Measurements from ENCODE around the gene SNX15. TPM values are rescaled to one million over a fixed set of nuclear protein-coding genes. Genes with fewer than 3 reads are reported as not detected.

Gene SNX15
- polyA plus RNA-seq, 1 experiment = 8.0 TPM

DNA sequence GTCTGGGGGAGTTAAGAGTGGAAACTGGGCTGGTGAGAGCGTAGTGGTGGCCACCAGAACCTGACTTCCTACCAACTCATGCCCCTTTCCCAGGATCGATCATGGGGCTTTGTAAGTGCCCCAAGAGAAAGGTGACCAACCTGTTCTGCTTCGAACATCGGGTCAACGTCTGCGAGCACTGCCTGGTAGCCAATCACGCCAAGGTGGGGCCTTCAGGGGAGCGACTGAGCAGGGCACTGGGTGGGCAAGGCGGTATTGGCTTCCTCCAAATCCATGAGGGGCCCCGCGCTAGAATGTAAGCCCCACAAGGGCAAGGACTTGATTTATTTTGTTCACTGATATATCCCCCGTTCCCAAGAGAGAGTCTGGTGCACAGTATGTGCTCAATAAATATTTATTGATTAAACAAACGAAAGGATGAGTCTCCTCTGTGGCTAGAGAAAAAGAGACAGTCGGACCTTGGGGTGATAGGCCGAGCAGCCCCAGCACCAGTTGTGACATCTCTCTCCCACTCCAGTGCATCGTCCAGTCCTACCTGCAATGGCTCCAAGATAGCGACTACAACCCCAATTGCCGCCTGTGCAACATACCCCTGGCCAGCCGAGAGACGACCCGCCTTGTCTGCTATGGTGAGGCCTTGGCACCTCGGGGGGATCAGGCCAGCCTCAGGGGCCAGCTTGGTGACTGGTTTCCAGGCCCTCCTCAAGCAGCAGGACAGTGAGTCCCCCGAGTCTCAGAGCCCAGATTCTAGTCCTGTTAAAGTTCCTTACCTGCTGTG lies 57.5 kb downstream of the SNX15 start:
- POLR2A ChIA-PET = no interaction called here
- DNase-seq (ENCODE audit: low read depth, low spot score) = no peak
- no peaks in the 10 kb centered on the region for H3K27me3 ChIP-seq (ENCODE audit: control insufficient read depth, insufficient read depth, low read length)
- CTCF ChIA-PET = interaction anchor here (1.1 kb wide), 1 partner anchor 29 kb away, joined by 5 read pairs; no protein-coding TSS in a partner anchor
- TF ChIP-seq CTCF (IDR thresholded peaks at IDR 0.05; ENCODE audit: low read depth, low read length) = no peak
- H3K9me3 ChIP-seq (ENCODE audit: control insufficient read depth, insufficient read depth, low read length) = no peaks in the 10 kb centered on the region; the same call in 1 of the 2 replicates
- peak overlapping the region; percentile 94 for H3K4me3 ChIP-seq (ENCODE audit: low read depth, low read length)
- H3K27ac ChIP-seq (ENCODE audit: low read depth, low read length) = peak overlapping the region; percentile 98

GRCh38 chr11:65085446-65085845 lies 58.2 kb downstream of the SNX15 start:
- no peak for DNase-seq (ENCODE audit: low read depth, low spot score)
- TF ChIP-seq CTCF (IDR thresholded peaks at IDR 0.05; ENCODE audit: low read depth, low read length) = no peak
- no peaks in the 10 kb centered on the region; the same call in 1 of the 2 replicates for H3K9me3 ChIP-seq (ENCODE audit: control insufficient read depth, insufficient read depth, low read length)
- H3K27me3 ChIP-seq (ENCODE audit: control insufficient read depth, insufficient read depth, low read length) = no peaks in the 10 kb centered on the region
- H3K27ac ChIP-seq (ENCODE audit: low read depth, low read length) = no peak overlapping the region
- CTCF ChIA-PET = interaction anchor here (1.1 kb wide), 1 partner anchor 28 kb away, joined by 5 read pairs; no protein-coding TSS in a partner anchor
- POLR2A ChIA-PET = no interaction called here
- H3K4me3 ChIP-seq (ENCODE audit: low read depth, low read length) = no peak overlapping the region; the same call in 1 of the 2 replicates

DNA sequence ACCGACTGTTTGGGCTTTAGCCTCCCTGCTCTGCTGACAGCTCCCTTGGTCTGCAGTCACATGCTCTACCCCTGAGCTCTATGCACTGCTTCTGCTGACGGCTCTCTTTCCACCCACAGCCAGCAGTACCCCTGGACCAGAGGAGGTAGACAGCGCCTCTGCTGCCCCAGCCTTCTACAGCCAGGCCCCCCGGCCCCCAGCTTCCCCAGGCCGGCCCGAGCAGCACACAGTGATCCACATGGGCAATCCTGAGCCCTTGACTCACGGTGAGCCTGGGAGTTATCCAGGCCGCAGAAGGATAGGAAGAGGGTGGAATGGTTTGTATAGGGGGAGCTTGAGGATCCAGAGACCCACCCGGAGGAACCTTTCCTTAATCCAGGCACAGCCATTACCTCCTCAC lies 59.6 kb downstream of the SNX15 start:
- CTCF ChIA-PET = no interaction called here
- H3K4me3 ChIP-seq (ENCODE audit: low read depth, low read length) = no peak overlapping the region
- H3K27ac ChIP-seq (ENCODE audit: low read depth, low read length) = no peak overlapping the region
- H3K9me3 ChIP-seq (ENCODE audit: control insufficient read depth, insufficient read depth, low read length) = no peaks in the 10 kb centered on the region; the same call in 1 of the 2 replicates
- H3K27me3 ChIP-seq (ENCODE audit: control insufficient read depth, insufficient read depth, low read length) = no peaks in the 10 kb centered on the region
- no peak for TF ChIP-seq CTCF (IDR thresholded peaks at IDR 0.05; ENCODE audit: low read depth, low read length)
- DNase-seq (ENCODE audit: low read depth, low spot score) = no peak
- POLR2A ChIA-PET = no interaction called here

- TF ChIP-seq CTCF (IDR thresholded peaks at IDR 0.05; ENCODE audit: low read depth, low read length) = no peak
- POLR2A ChIA-PET = no interaction called here
- CTCF ChIA-PET = no interaction called here
Observed at GRCh38 chr11:65087216-65087615, 60.0 kb downstream of the SNX15 start.

GRCh38 chr11:65087827-65088226 lies 60.6 kb downstream of the SNX15 start:
- no peaks in the 10 kb centered on the region for H3K27me3 ChIP-seq (ENCODE audit: control insufficient read depth, insufficient read depth, low read length)
- H3K27ac ChIP-seq (ENCODE audit: low read depth, low read length) = no peak overlapping the region
- no peak for TF ChIP-seq CTCF (IDR thresholded peaks at IDR 0.05; ENCODE audit: low read depth, low read length)
- H3K9me3 ChIP-seq (ENCODE audit: control insufficient read depth, insufficient read depth, low read length) = no peaks in the 10 kb centered on the region; the same call in 1 of the 2 replicates
- H3K4me3 ChIP-seq (ENCODE audit: low read depth, low read length) = no peak overlapping the region
- ChIA-PET POLR2A (no interaction called here), CTCF (no interaction called here)
- DNase-seq (ENCODE audit: low read depth, low spot score) = no peak

More at GRCh38 chr11:65087216-65087615, 60.0 kb downstream of the SNX15 start:
- no peaks in the 10 kb centered on the region for H3K27me3 ChIP-seq (ENCODE audit: control insufficient read depth, insufficient read depth, low read length)
- H3K9me3 ChIP-seq (ENCODE audit: control insufficient read depth, insufficient read depth, low read length) = no peaks in the 10 kb centered on the region; the same call in 1 of the 2 replicates
- DNase-seq (ENCODE audit: low read depth, low spot score) = no peak
- H3K4me3 ChIP-seq (ENCODE audit: low read depth, low read length) = no peak overlapping the region
- no peak overlapping the region for H3K27ac ChIP-seq (ENCODE audit: low read depth, low read length)

Measured in AG04450 (cell line).